Measurements from ENCODE around the gene CDC6. TPM values are rescaled to one million over a fixed set of nuclear protein-coding genes. Genes with fewer than 3 reads are reported as not detected.

The CDC6 gene
- polyA plus RNA-seq, 3 donors, result 17.1 to 27.8 (median 25.1) TPM

Other genes starting within 250 kb of the CDC6 start
- gene MED24, start 233.5 kb upstream of the CDC6 start, polyA plus RNA-seq (ENCODE audit: insufficient read length in 3 of 3), result 100 to 1,000 TPM in 2 of 3 donors, 10 to 100 TPM in 1; 97.1 to 139 (median 105) TPM
- gene THRA, start 224.9 kb upstream of the CDC6 start, polyA plus RNA-seq (ENCODE audit: insufficient read length in 3 of 3), result 10 to 100 TPM; 46.9 to 57.1 (median 51.1) TPM
- 1 to 10 TPM; 3.2 to 4.7 (median 3.7) TPM for gene NR1D1, start 187.3 kb upstream of the CDC6 start, polyA plus RNA-seq (ENCODE audit: insufficient read length in 3 of 3)
- gene MSL1, start 165.9 kb upstream of the CDC6 start, polyA plus RNA-seq (ENCODE audit: insufficient read length in 3 of 3), result 100 to 1,000 TPM; 149 to 176 (median 160) TPM
- 100 to 1,000 TPM in 2 of 3 donors, 10 to 100 TPM in 1; 97.9 to 112 (median 109) TPM for gene CASC3, start 147.3 kb upstream of the CDC6 start, polyA plus RNA-seq (ENCODE audit: insufficient read length in 3 of 3)
- gene RAPGEFL1, start 110.4 kb upstream of the CDC6 start, polyA plus RNA-seq (ENCODE audit: insufficient read length in 3 of 3), result 10 to 100 TPM in 1 of 3 donors, 1 to 10 TPM in 2; 8.0 to 11.5 (median 9.0) TPM
- gene WIPF2, start 68.6 kb upstream of the CDC6 start, polyA plus RNA-seq (ENCODE audit: insufficient read length in 3 of 3), result 10 to 100 TPM; 27.4 to 35.9 (median 28.7) TPM
- gene RARA, start 21.3 kb downstream of the CDC6 start, polyA plus RNA-seq (ENCODE audit: insufficient read length in 3 of 3), result 10 to 100 TPM; 37.9 to 41.5 (median 41.0) TPM
- gene GJD3, start 76.9 kb downstream of the CDC6 start, polyA plus RNA-seq (ENCODE audit: insufficient read length in 3 of 3), result under 1 TPM in 1 of 3 donors, not detected in 2; 0.32 TPM
- gene TOP2A, start 130.0 kb downstream of the CDC6 start, polyA plus RNA-seq (ENCODE audit: insufficient read length in 3 of 3), result 100 to 1,000 TPM; 154 to 213 (median 186) TPM
- gene IGFBP4, start 155.6 kb downstream of the CDC6 start, polyA plus RNA-seq (ENCODE audit: insufficient read length in 3 of 3), result 100 to 1,000 TPM; 336 to 355 (median 341) TPM
- gene TNS4, start 213.7 kb downstream of the CDC6 start, polyA plus RNA-seq (ENCODE audit: insufficient read length in 3 of 3), result under 1 TPM; 0.03 to 0.06 (median 0.03) TPM